ENCODE measurements around the gene PCDHGA11. TPM values are rescaled to one million over a fixed set of nuclear protein-coding genes. Genes with fewer than 3 reads are reported as not detected.
"Not testable (repeated sequence)": the region's sequence is repeated elsewhere in the genome, so short reads cannot be mapped to it uniquely, and the experiment has no call there.

PCDHGA11 gene
- total RNA-seq, 3 donors from 2014 or later (not counting 1 experiment from before 2014, with no cell fraction given), result 0.40 to 1.2 (median 0.83) TPM

DNA sequence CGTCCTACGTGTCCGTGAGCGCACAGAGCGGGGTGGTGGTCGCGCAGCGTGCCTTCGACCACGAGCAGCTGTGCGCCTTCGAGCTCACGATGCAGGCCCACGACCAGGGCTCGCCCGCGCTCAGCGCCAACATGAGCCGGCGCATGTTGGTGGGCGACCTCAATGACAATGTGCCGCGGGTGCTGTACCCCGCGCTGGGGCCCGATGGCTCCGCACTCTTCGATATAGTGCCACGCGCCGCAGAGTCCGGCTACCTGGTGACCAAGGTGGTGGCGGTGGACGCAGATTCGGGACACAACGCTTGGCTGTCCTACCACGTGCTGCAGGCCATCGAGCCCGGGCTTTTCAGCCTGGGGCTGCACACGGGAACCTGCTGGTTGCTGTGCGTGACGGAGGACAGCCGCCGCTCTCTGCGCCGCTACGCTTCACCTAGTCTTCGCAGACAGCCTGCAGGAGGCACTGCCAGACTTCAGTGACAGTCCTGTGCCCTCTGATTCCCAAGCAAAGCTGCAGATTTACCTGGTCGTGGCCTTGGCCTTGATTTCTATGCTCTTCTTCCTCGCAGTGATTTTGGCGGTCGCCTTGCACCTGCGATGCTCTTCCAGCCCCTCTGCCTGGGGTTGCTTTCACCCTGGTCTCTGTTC lies 7.1 kb downstream of the PCDHGA11 start:
- ATAC-seq (no peak), DNase-seq (no peak)
- peaks cover 0 to 11% of the 10 kb centered on the region in 2 donors for H3K9me3 Mint-ChIP-seq
- H3K27me3 Mint-ChIP-seq (ENCODE audit: low read depth in 2 of 2), result peaks cover 35 to 43% of the 10 kb centered on the region in 2 donors
- no peak overlapping the region for H3K4me3 Mint-ChIP-seq
- Histone ChIP-seq H3K4me1 (ENCODE audit: control insufficient read depth, insufficient read depth, low read length) (peaks cover 15% of the 10 kb centered on the region), H3K27ac (ENCODE audit: low read length) (no peak overlapping the region), H3K27me3 (ENCODE audit: control insufficient read depth, insufficient read depth, low read length) (peaks cover 64% of the 10 kb centered on the region), H3K36me3 (ENCODE audit: control insufficient read depth, insufficient read depth, low read length) (no peaks in the 10 kb centered on the region), H3K9me3 (ENCODE audit: control insufficient read depth, insufficient read depth, low read length) (peaks cover 28% of the 10 kb centered on the region), H3K4me3 (ENCODE audit: low read length) (no peak overlapping the region)
- TF ChIP-seq, protein P1, sequence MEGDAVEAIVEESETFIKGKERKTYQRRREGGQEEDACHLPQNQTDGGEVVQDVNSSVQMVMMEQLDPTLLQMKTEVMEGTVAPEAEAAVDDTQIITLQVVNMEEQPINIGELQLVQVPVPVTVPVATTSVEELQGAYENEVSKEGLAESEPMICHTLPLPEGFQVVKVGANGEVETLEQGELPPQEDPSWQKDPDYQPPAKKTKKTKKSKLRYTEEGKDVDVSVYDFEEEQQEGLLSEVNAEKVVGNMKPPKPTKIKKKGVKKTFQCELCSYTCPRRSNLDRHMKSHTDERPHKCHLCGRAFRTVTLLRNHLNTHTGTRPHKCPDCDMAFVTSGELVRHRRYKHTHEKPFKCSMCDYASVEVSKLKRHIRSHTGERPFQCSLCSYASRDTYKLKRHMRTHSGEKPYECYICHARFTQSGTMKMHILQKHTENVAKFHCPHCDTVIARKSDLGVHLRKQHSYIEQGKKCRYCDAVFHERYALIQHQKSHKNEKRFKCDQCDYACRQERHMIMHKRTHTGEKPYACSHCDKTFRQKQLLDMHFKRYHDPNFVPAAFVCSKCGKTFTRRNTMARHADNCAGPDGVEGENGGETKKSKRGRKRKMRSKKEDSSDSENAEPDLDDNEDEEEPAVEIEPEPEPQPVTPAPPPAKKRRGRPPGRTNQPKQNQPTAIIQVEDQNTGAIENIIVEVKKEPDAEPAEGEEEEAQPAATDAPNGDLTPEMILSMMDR (IDR thresholded peaks at IDR 0.05), result no peak
- intact Hi-C loops (cut with micrococcal nuclease), result no loop called here
- H3K36me3 Mint-ChIP-seq, result peaks cover 9% of the 10 kb centered on the region
- 61% methylated on average over 53 of the region's 53 CpGs for WGBS (ENCODE audit: insufficient coverage)
- H3K27ac Mint-ChIP-seq, result no peak overlapping the region
- H3K4me1 Mint-ChIP-seq, result peaks cover 8 to 16% of the 10 kb centered on the region in 2 donors

DNA sequence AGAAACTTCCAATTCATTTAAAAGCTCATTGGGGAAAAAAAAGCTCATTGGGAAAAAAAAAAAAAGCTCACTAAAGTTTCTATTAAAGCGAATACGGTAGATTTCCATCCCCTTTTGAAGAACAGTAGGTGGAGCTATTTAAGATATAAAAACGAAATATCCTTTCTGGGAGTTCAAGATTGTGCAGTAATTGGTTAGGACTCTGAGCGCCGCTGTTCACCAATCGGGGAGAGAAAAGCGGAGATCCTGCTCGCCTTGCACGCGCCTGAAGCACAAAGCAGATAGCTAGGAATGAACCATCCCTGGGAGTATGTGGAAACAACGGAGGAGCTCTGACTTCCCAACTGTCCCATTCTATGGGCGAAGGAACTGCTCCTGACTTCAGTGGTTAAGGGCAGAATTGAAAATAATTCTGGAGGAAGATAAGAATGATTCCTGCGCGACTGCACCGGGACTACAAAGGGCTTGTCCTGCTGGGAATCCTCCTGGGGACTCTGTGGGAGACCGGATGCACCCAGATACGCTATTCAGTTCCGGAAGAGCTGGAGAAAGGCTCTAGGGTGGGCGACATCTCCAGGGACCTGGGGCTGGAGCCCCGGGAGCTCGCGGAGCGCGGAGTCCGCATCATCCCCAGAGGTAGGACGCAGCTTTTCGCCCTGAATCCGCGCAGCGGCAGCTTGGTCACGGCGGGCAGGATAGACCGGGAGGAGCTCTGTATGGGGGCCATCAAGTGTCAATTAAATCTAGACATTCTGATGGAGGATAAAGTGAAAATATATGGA lies 9.7 kb downstream of the PCDHGA11 start, which contains the start of gene PCDHGA12:
TSS of gene PCDHGA12 (plus strand) at position 176 of the 782 bp plus-strand sequence. CDS start at position 429, 253 bp downstream.
- intact Hi-C loops (cut with micrococcal nuclease), result no loop called here
- H3K27ac ChIP-seq (ENCODE audit: low read length), result no peak within 1 kb of the TSS
- DNase-seq (no peak), ATAC-seq (peak; percentile 54 to 64 (median 60))
- peaks cover 15% of the 10 kb centered on the region for H3K4me1 ChIP-seq (ENCODE audit: control insufficient read depth, insufficient read depth, low read length)
- TF ChIP-seq, protein P1 (IDR thresholded peaks at IDR 0.05), result peak; percentile 8
- peaks cover 34 to 43% of the 10 kb centered on the region in 2 donors for H3K27me3 Mint-ChIP-seq (ENCODE audit: low read depth in 2 of 2)
- peak within 1 kb of the TSS; percentile 68 for H3K4me3 Mint-ChIP-seq
- H3K36me3 Mint-ChIP-seq, result peaks cover 9% of the 10 kb centered on the region
- H3K27ac Mint-ChIP-seq, result peak within 1 kb of the TSS in 1 of 2 donors; percentile 54
- H3K9me3 Mint-ChIP-seq, result peaks cover 3 to 14% of the 10 kb centered on the region in 2 donors
- no peaks in the 10 kb centered on the region for H3K36me3 ChIP-seq (ENCODE audit: control insufficient read depth, insufficient read depth, low read length)
- 19% methylated on average over 33 of the region's 33 CpGs for WGBS (ENCODE audit: insufficient coverage)
- H3K9me3 ChIP-seq (ENCODE audit: control insufficient read depth, insufficient read depth, low read length), result peaks cover 24% of the 10 kb centered on the region
- H3K4me3 ChIP-seq (ENCODE audit: low read length), result peak within 1 kb of the TSS; percentile 7
- H3K27me3 ChIP-seq (ENCODE audit: control insufficient read depth, insufficient read depth, low read length), result peaks cover 66% of the 10 kb centered on the region
- H3K4me1 Mint-ChIP-seq, result peaks cover 8 to 16% of the 10 kb centered on the region in 2 donors

DNA sequence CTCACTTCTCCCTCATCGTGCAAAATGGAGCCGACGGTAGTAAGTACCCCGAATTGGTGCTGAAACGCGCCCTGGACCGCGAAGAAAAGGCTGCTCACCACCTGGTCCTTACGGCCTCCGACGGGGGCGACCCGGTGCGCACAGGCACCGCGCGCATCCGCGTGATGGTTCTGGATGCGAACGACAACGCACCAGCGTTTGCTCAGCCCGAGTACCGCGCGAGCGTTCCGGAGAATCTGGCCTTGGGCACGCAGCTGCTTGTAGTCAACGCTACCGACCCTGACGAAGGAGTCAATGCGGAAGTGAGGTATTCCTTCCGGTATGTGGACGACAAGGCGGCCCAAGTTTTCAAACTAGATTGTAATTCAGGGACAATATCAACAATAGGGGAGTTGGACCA lies 10.4 kb downstream of the PCDHGA11 start:
- H3K36me3 Mint-ChIP-seq, result peaks cover 9% of the 10 kb centered on the region
- Histone ChIP-seq H3K36me3 (ENCODE audit: control insufficient read depth, insufficient read depth, low read length) (no peaks in the 10 kb centered on the region), H3K27me3 (ENCODE audit: control insufficient read depth, insufficient read depth, low read length) (peaks cover 62% of the 10 kb centered on the region), H3K4me3 (ENCODE audit: low read length) (peak overlapping the region; percentile 7), H3K27ac (ENCODE audit: low read length) (no peak overlapping the region), H3K9me3 (ENCODE audit: control insufficient read depth, insufficient read depth, low read length) (peaks cover 24% of the 10 kb centered on the region), H3K4me1 (ENCODE audit: control insufficient read depth, insufficient read depth, low read length) (peaks cover 15% of the 10 kb centered on the region)
- ATAC-seq (peak in 2 of 3 donors; percentile 24 to 48), DNase-seq (no peak)
- WGBS (ENCODE audit: insufficient coverage), result 19% methylated on average over 37 of the region's 37 CpGs
- H3K9me3 Mint-ChIP-seq, result peaks cover 3 to 14% of the 10 kb centered on the region in 2 donors
- H3K4me1 Mint-ChIP-seq, result peaks cover 8 to 16% of the 10 kb centered on the region in 2 donors
- intact Hi-C loops (cut with micrococcal nuclease), result no loop called here
- TF ChIP-seq, protein P1 (IDR thresholded peaks at IDR 0.05), result no peak
- no peak overlapping the region for H3K27ac Mint-ChIP-seq
- peak overlapping the region; percentile 47 for H3K4me3 Mint-ChIP-seq
- peaks cover 34 to 40% of the 10 kb centered on the region in 2 donors for H3K27me3 Mint-ChIP-seq (ENCODE audit: low read depth in 2 of 2)

DNA sequence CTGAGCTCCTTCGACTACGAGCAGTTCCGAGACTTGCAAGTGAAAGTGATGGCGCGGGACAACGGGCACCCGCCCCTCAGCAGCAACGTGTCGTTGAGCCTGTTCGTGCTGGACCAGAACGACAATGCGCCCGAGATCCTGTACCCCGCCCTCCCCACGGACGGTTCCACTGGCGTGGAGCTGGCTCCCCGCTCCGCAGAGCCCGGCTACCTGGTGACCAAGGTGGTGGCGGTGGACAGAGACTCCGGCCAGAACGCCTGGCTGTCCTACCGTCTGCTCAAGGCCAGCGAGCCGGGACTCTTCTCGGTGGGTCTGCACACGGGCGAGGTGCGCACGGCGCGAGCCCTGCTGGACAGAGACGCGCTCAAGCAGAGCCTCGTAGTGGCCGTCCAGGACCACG lies 11.5 kb downstream of the PCDHGA11 start:
- H3K4me1 ChIP-seq (ENCODE audit: control insufficient read depth, insufficient read depth, low read length), result peaks cover 15% of the 10 kb centered on the region
- H3K27ac ChIP-seq (ENCODE audit: low read length); DNase-seq; H3K36me3 ChIP-seq (ENCODE audit: control insufficient read depth, insufficient read depth, low read length); H3K4me3 Mint-ChIP-seq; H3K4me3 ChIP-seq (ENCODE audit: low read length); H3K36me3 Mint-ChIP-seq; ATAC-seq; intact Hi-C loops (cut with micrococcal nuclease); H3K27ac Mint-ChIP-seq: not testable (repeated sequence)
- 39% methylated on average over 31 of the region's 38 CpGs for WGBS (ENCODE audit: insufficient coverage)
- peaks cover 24% of the 10 kb centered on the region for H3K9me3 ChIP-seq (ENCODE audit: control insufficient read depth, insufficient read depth, low read length)
- peaks cover 34 to 44% of the 10 kb centered on the region in 2 donors for H3K27me3 Mint-ChIP-seq (ENCODE audit: low read depth in 2 of 2)
- peaks cover 3 to 14% of the 10 kb centered on the region in 2 donors for H3K9me3 Mint-ChIP-seq
- H3K4me1 Mint-ChIP-seq, result peaks cover 8 to 16% of the 10 kb centered on the region in 2 donors
- peaks cover 62% of the 10 kb centered on the region for H3K27me3 ChIP-seq (ENCODE audit: control insufficient read depth, insufficient read depth, low read length)

DNA sequence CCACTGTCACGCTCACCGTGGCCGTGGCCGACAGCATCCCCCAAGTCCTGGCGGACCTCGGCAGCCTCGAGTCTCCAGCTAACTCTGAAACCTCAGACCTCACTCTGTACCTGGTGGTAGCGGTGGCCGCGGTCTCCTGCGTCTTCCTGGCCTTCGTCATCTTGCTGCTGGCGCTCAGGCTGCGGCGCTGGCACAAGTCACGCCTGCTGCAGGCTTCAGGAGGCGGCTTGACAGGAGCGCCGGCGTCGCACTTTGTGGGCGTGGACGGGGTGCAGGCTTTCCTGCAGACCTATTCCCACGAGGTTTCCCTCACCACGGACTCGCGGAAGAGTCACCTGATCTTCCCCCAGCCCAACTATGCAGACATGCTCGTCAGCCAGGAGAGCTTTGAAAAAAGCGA lies 11.9 kb downstream of the PCDHGA11 start:
- H3K4me3 Mint-ChIP-seq; H3K36me3 Mint-ChIP-seq; H3K36me3 ChIP-seq (ENCODE audit: control insufficient read depth, insufficient read depth, low read length); H3K4me3 ChIP-seq (ENCODE audit: low read length); DNase-seq; ATAC-seq; intact Hi-C loops (cut with micrococcal nuclease); H3K27ac ChIP-seq (ENCODE audit: low read length); H3K27ac Mint-ChIP-seq: not testable (repeated sequence)
- H3K27me3 Mint-ChIP-seq (ENCODE audit: low read depth in 2 of 2), result peaks cover 34 to 44% of the 10 kb centered on the region in 2 donors
- H3K4me1 ChIP-seq (ENCODE audit: control insufficient read depth, insufficient read depth, low read length), result peaks cover 15% of the 10 kb centered on the region
- peaks cover 59% of the 10 kb centered on the region for H3K27me3 ChIP-seq (ENCODE audit: control insufficient read depth, insufficient read depth, low read length)
- H3K9me3 Mint-ChIP-seq, result peaks cover 3 to 14% of the 10 kb centered on the region in 2 donors
- peaks cover 24% of the 10 kb centered on the region for H3K9me3 ChIP-seq (ENCODE audit: control insufficient read depth, insufficient read depth, low read length)
- peaks cover 8 to 16% of the 10 kb centered on the region in 2 donors for H3K4me1 Mint-ChIP-seq
- WGBS (ENCODE audit: insufficient coverage), result 38% methylated on average over 28 of the region's 29 CpGs

Measured in natural killer cell (primary cell).